ENCODE measurements around the gene SLC4A2. TPM values are rescaled to one million over a fixed set of nuclear protein-coding genes. Genes with fewer than 3 reads are reported as not detected.

The SLC4A2 gene
- total and polyA plus RNA-seq, 7 donors = 12.3 to 124 (median 84.6) TPM

DNA sequence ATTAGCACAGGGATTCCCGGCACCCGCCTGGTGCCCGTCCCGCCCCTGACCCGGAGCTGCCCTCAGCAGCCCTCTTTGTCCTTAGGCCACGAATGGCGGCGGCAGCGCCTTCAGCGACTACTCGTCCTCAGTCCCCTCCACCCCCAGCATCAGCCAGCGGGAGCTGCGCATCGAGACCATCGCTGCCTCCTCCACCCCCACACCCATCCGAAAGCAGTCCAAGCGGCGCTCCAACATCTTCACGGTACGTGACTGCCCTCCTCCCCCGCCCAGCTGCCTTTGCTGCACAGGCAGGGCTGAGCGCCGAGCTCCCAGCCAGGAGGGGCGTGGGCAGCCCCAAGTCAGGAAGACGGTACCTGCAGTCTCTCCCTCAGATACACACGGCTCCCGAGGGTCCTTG is 60.5 kb downstream of the SLC4A2 start:
- Histone ChIP-seq H3K27me3 (no peaks in the 10 kb centered on the region), H3K36me3 (peaks cover 21 to 72% (median 48%) of the 10 kb centered on the region in 4 donors), H3K4me1 (peaks cover 0 to 16% (median 10%) of the 10 kb centered on the region in 4 donors), H3K4me3 (no peak overlapping the region), H3K9me3 (no peaks in the 10 kb centered on the region), H3K27ac (no peak overlapping the region)
- DNase-seq = no peak
- TF ChIP-seq POLR2A (IDR thresholded peaks at IDR 0.05) = no peak
- TF ChIP-seq POLR2AphosphoS5 (IDR thresholded peaks at IDR 0.05) = no peak
- TF ChIP-seq EP300 (IDR thresholded peaks at IDR 0.05) = no peak
- TF ChIP-seq, protein P1, sequence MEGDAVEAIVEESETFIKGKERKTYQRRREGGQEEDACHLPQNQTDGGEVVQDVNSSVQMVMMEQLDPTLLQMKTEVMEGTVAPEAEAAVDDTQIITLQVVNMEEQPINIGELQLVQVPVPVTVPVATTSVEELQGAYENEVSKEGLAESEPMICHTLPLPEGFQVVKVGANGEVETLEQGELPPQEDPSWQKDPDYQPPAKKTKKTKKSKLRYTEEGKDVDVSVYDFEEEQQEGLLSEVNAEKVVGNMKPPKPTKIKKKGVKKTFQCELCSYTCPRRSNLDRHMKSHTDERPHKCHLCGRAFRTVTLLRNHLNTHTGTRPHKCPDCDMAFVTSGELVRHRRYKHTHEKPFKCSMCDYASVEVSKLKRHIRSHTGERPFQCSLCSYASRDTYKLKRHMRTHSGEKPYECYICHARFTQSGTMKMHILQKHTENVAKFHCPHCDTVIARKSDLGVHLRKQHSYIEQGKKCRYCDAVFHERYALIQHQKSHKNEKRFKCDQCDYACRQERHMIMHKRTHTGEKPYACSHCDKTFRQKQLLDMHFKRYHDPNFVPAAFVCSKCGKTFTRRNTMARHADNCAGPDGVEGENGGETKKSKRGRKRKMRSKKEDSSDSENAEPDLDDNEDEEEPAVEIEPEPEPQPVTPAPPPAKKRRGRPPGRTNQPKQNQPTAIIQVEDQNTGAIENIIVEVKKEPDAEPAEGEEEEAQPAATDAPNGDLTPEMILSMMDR (IDR thresholded peaks at IDR 0.05) = no peak
- WGBS, 2 donors = 92 to 94% methylated on average over 27 of the region's 27 CpGs
- intact Hi-C loops (cut with DNase I) = no loop called here

DNA sequence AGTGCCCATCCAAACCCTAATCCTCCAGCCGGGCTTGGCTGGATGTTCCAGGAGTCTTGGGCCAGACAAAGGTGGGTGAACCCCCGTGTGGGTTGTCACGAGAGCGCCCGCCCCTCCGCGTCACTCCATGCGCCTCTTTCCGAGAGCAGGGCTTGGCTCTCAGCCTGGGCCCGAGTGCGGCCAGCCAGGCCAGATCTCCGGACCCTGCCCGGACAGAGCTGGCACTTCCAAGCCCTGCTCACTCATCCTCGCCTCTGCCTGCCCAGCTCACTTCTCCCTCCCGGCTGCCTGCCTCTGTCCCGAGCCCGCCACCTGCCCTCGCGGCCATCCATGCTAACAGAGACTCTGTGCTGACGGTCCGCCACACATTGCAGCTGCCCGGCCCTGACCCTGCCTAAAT is 61.5 kb downstream of the SLC4A2 start:
- Histone ChIP-seq H3K9me3 (no peaks in the 10 kb centered on the region), H3K27ac (no peak overlapping the region), H3K4me1 (peaks cover 0 to 21% (median 14%) of the 10 kb centered on the region in 4 donors), H3K36me3 (peaks cover 21 to 72% (median 48%) of the 10 kb centered on the region in 4 donors), H3K4me3 (no peak overlapping the region), H3K27me3 (no peaks in the 10 kb centered on the region)
- WGBS, 2 donors = 92 to 93% methylated on average over 22 of the region's 22 CpGs
- no peak for DNase-seq
- no peak for TF ChIP-seq POLR2AphosphoS5 (IDR thresholded peaks at IDR 0.05)
- TF ChIP-seq, protein P1 (IDR thresholded peaks at IDR 0.05) = no peak
- no peak for TF ChIP-seq EP300 (IDR thresholded peaks at IDR 0.05)
- no peak for TF ChIP-seq POLR2A (IDR thresholded peaks at IDR 0.05)
- intact Hi-C loops (cut with DNase I) = no loop called here

DNA sequence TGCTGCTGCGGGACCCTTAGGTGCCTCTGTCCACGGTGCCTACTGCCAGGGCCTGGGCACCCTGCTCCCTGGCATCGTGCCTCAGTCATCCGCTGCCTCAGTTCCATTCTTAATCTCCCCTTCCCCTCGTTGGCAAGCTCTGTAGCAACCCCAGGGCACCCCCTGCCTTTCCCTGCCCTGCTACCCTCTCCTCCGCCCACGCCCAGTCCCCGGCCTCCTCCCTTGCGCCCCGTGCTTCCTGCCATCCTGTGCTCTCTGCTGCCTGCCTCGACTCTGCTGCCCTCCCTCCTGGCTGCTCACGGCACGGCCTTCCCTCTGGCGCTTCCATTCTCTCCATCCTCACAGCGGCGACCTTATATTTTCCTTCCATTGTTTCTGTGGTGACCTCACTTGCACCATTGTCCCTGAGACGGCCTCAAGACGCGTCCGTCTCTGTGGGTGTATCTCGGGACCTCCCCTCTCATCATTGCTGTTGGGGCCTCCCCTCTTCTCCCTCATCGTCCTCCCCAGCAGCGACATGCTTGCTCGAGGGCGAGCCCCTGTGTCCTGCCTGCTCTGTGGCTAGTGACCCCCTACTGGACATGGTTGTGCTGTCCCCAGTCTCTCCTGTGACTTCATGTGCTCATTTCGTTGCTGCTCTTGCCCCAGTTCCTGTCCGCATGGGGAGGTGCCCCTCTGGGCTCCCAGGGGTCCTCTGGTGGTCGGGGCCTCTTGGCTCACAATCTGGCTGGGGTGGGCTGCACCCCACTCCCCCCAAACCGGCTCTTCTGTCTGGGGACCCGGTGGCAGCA is 62.2 kb downstream of the SLC4A2 start:
- TF ChIP-seq POLR2AphosphoS5 (IDR thresholded peaks at IDR 0.05) (no peak), POLR2A (IDR thresholded peaks at IDR 0.05) (no peak), EP300 (IDR thresholded peaks at IDR 0.05) (no peak)
- TF ChIP-seq, protein P1 (IDR thresholded peaks at IDR 0.05) = no peak
- Histone ChIP-seq H3K36me3 (peaks cover 21 to 72% (median 48%) of the 10 kb centered on the region in 4 donors), H3K4me1 (peaks cover 0 to 23% (median 15%) of the 10 kb centered on the region in 4 donors), H3K27ac (no peak overlapping the region), H3K9me3 (no peaks in the 10 kb centered on the region), H3K4me3 (no peak overlapping the region), H3K27me3 (no peaks in the 10 kb centered on the region)
- WGBS, 2 donors = 87 to 88% methylated on average over 30 of the region's 30 CpGs
- intact Hi-C loops (cut with DNase I) = no loop called here
- DNase-seq = no peak

DNA sequence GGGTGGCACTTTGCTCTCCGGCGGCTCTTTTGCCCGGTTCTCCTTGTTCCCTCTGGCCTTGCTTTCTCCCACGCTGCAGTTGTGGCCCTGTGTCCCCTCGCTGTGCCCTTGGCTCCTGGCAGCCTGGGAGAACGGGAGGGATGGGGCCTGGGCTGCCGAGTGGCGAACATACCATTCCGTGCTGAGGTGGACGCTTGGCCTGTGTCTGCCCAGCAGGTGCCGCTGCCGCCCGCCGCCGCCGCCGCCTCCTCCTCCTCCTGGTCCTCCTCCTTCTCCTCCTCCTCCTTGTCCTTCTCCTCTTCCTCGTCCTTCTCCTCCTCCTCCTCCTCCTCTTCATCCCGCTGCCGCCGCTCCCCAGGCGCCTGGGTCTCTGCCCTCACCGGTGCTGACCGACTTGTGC is 62.9 kb downstream of the SLC4A2 start:
- peaks cover 0 to 26% (median 15%) of the 10 kb centered on the region in 4 donors for H3K4me1 ChIP-seq
- no peak for DNase-seq
- no peak overlapping the region for H3K27ac ChIP-seq
- no peak overlapping the region for H3K4me3 ChIP-seq
- no peaks in the 10 kb centered on the region for H3K27me3 ChIP-seq
- intact Hi-C loops (cut with DNase I) = no loop called here
- TF ChIP-seq POLR2A (IDR thresholded peaks at IDR 0.05) = no peak
- TF ChIP-seq POLR2AphosphoS5 (IDR thresholded peaks at IDR 0.05) = no peak
- no peak for TF ChIP-seq EP300 (IDR thresholded peaks at IDR 0.05)
- H3K9me3 ChIP-seq = no peaks in the 10 kb centered on the region
- peaks cover 21 to 71% (median 48%) of the 10 kb centered on the region in 4 donors for H3K36me3 ChIP-seq
- WGBS, 2 donors = 91 to 92% methylated on average over 24 of the region's 24 CpGs

DNA sequence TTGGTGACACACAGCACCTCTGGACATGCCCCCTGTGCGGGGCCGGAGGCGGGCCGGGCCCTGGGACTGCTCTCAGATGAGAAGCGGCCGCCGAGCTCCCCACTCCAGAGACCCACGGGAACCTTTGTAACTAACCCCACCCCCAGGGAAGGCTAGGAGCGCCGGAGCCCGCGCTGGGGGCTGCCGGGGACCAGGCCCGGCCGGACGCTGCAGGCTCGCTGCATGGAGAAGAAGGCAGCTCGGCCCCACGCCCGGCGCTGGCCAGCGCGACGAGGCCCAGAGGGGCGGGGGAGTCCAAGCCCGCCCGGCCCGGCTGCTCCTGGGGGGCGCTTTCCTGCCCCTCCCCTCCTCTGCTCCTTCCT is 63.4 kb downstream of the SLC4A2 start:
- WGBS, 2 donors = 93 to 95% methylated on average over 29 of the region's 29 CpGs
- DNase-seq = no peak
- Histone ChIP-seq H3K27ac (no peak overlapping the region), H3K9me3 (no peaks in the 10 kb centered on the region), H3K4me3 (no peak overlapping the region), H3K27me3 (no peaks in the 10 kb centered on the region), H3K4me1 (peaks cover 0 to 26% (median 15%) of the 10 kb centered on the region in 4 donors), H3K36me3 (peaks cover 21 to 66% (median 48%) of the 10 kb centered on the region in 4 donors)
- TF ChIP-seq POLR2A (IDR thresholded peaks at IDR 0.05) = no peak
- TF ChIP-seq EP300 (IDR thresholded peaks at IDR 0.05) = no peak
- TF ChIP-seq POLR2AphosphoS5 (IDR thresholded peaks at IDR 0.05) = no peak
- TF ChIP-seq, protein P1 (IDR thresholded peaks at IDR 0.05) = no peak
- intact Hi-C loops (cut with DNase I) = no loop called here
